ENCODE results near the gene ASXL1.
A peak's percentile ranks its signal among the peaks of the same experiment; 100 is the strongest.

Gene ASXL1

GRCh38 chr20:32466739-32467505 lies 108.8 kb downstream of the ASXL1 start:
- TF ChIP-seq FOXP2 (optimal IDR thresholded peaks at IDR 0.05; ENCODE audit: borderline replicate concordance, extremely low read depth, extremely low read length, insufficient read depth): no peak
- TF ChIP-seq SIN3A (IDR thresholded peaks at IDR 0.05; ENCODE audit: borderline replicate concordance, insufficient read depth, low read length): no peak
- TF ChIP-seq REST (IDR thresholded peaks at IDR 0.05; ENCODE audit: insufficient read depth in 1 of 2, low read depth in 2 of 2, low read length in 2 of 2): no peak
- TF ChIP-seq POLR2AphosphoS5 (IDR thresholded peaks at IDR 0.05; ENCODE audit: low read depth, low read length): no peak
- TF ChIP-seq TAF1 (IDR thresholded peaks at IDR 0.05; ENCODE audit: borderline replicate concordance, insufficient read depth, low read length): no peak

GRCh38 chr20:32467506-32468312 lies 109.6 kb downstream of the ASXL1 start:
- TF ChIP-seq SIN3A (IDR thresholded peaks at IDR 0.05; ENCODE audit: borderline replicate concordance, insufficient read depth, low read length) (no peak), REST (IDR thresholded peaks at IDR 0.05; ENCODE audit: insufficient read depth in 1 of 2, low read depth in 2 of 2, low read length in 2 of 2) (no peak), FOXP2 (optimal IDR thresholded peaks at IDR 0.05; ENCODE audit: borderline replicate concordance, extremely low read depth, extremely low read length, insufficient read depth) (no peak), TAF1 (IDR thresholded peaks at IDR 0.05; ENCODE audit: borderline replicate concordance, insufficient read depth, low read length) (no peak), POLR2AphosphoS5 (IDR thresholded peaks at IDR 0.05; ENCODE audit: low read depth, low read length) (no peak)

- TF ChIP-seq TAF1 (IDR thresholded peaks at IDR 0.05; ENCODE audit: borderline replicate concordance, insufficient read depth, low read length) (no peak), REST (IDR thresholded peaks at IDR 0.05; ENCODE audit: insufficient read depth in 1 of 2, low read depth in 2 of 2, low read length in 2 of 2) (no peak), FOXP2 (optimal IDR thresholded peaks at IDR 0.05; ENCODE audit: borderline replicate concordance, extremely low read depth, extremely low read length, insufficient read depth) (no peak), POLR2AphosphoS5 (IDR thresholded peaks at IDR 0.05; ENCODE audit: low read depth, low read length) (no peak), SIN3A (IDR thresholded peaks at IDR 0.05; ENCODE audit: borderline replicate concordance, insufficient read depth, low read length) (no peak)
Measured at GRCh38 chr20:32468313-32468640, 110.1 kb downstream of the ASXL1 start.

GRCh38 chr20:32468860-32469259 lies 110.7 kb downstream of the ASXL1 start:
- TF ChIP-seq POLR2AphosphoS5 (IDR thresholded peaks at IDR 0.05; ENCODE audit: low read depth, low read length): no peak

GRCh38 chr20:32470025-32470861 lies 112.1 kb downstream of the ASXL1 start:
- no peak for TF ChIP-seq FOXP2 (optimal IDR thresholded peaks at IDR 0.05; ENCODE audit: borderline replicate concordance, extremely low read depth, extremely low read length, insufficient read depth)
- no peak for TF ChIP-seq TAF1 (IDR thresholded peaks at IDR 0.05; ENCODE audit: borderline replicate concordance, insufficient read depth, low read length)
- peak; percentile 53 to 69; a peak in 1 of 4 replicates for TF ChIP-seq REST (IDR thresholded peaks at IDR 0.05; ENCODE audit: insufficient read depth in 1 of 2, low read depth in 2 of 2, low read length in 2 of 2)
- peak; percentile 85 for TF ChIP-seq POLR2AphosphoS5 (IDR thresholded peaks at IDR 0.05; ENCODE audit: low read depth, low read length)
- 0 out of 2 replicates have a peak, but pooled peaks have one; percentile 26 for TF ChIP-seq SIN3A (IDR thresholded peaks at IDR 0.05; ENCODE audit: borderline replicate concordance, insufficient read depth, low read length)

All from PFSK-1 (cell line).